Thyroid gland (tissue), 4 donors: ENCODE measurements around the gene TMEM238.

Experiments
- CTCF ChIP-seq, 6 experiments: fragments of 200-600 bp in 3 of 6; fragments of 450-650 bp in 3 of 6; sonication (generic) in 3 of 6; IDR thresholded peaks; one replicate each; pipeline ENCODE4 v1.5.1; 2016 to 2019; ENCODE audit warnings: antibody characterized with exemption in 6 of 6, mild to moderate bottlenecking in 2 of 6, inconsistent platforms in 1 of 6, moderate library complexity in 1 of 6
- POLR2A ChIP-seq, 2 donors: fragments of 450-650 bp; IDR thresholded peaks; one replicate each; pipeline ENCODE4 v1.6.1; 2017; ENCODE audit warnings: antibody characterized with exemption in 2 of 2, mild to moderate bottlenecking in 2 of 2, moderate library complexity in 1 of 2

GRCh38 chr19:55339889-55340783 lies 44.0 kb downstream of the TMEM238 start:
- TF ChIP-seq CTCF (IDR thresholded peaks at IDR 0.05) (peak in 1 of 6 experiments; percentile 2), POLR2A (IDR thresholded peaks at IDR 0.05) (peak in 1 of 2 donors; percentile 18)
